ENCODE results near the gene GAB1. TPM values are rescaled to one million over a fixed set of nuclear protein-coding genes. Genes with fewer than 3 reads are reported as not detected.

Gene GAB1
- total RNA-seq, 3 donors from 2014 or later (not counting 1 experiment from before 2014, with no cell fraction given): 11.5 to 25.4 (median 11.9) TPM

DNA sequence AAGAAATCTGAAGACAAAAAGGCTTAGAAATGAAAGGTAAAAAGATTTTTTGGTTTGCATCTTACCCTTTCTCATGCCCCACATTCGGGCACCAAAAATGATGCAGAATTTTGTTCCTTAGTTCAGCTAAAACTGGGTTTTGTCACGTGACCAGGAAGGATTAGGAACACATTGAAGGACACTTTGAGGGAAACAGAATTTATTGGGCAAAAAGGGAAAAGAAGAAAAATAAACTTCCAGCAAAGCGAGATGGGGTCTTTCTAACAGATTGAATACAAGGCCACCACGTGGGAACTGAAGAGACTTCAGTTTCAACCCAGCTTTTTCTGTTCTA is 95.5 kb downstream of the GAB1 start:
- no peak overlapping the region for H3K27ac Mint-ChIP-seq
- no peaks in the 10 kb centered on the region for H3K27me3 Mint-ChIP-seq (ENCODE audit: low read depth in 2 of 2)
- no peaks in the 10 kb centered on the region for H3K27me3 ChIP-seq (ENCODE audit: control insufficient read depth, insufficient read depth, low read length)
- H3K4me1 Mint-ChIP-seq: no peaks in the 10 kb centered on the region
- no peaks in the 10 kb centered on the region for H3K36me3 ChIP-seq (ENCODE audit: control insufficient read depth, insufficient read depth, low read length)
- no peaks in the 10 kb centered on the region for H3K4me1 ChIP-seq (ENCODE audit: control insufficient read depth, insufficient read depth, low read length)
- DNase-seq: no peak
- 82% methylated on average over 3 of the region's 4 CpGs for WGBS (ENCODE audit: insufficient coverage)
- no peak for ATAC-seq
- H3K4me3 Mint-ChIP-seq: no peak overlapping the region
- no peak overlapping the region for H3K4me3 ChIP-seq (ENCODE audit: low read length)
- H3K9me3 ChIP-seq (ENCODE audit: control insufficient read depth, insufficient read depth, low read length): peaks cover 15% of the 10 kb centered on the region
- peaks cover 32% of the 10 kb centered on the region for H3K36me3 Mint-ChIP-seq
- peaks cover 6 to 8% of the 10 kb centered on the region in 2 donors for H3K9me3 Mint-ChIP-seq
- H3K27ac ChIP-seq (ENCODE audit: low read length): no peak overlapping the region
- TF ChIP-seq CTCF (IDR thresholded peaks at IDR 0.05): no peak
- intact Hi-C loops (cut with micrococcal nuclease): no loop called here

DNA sequence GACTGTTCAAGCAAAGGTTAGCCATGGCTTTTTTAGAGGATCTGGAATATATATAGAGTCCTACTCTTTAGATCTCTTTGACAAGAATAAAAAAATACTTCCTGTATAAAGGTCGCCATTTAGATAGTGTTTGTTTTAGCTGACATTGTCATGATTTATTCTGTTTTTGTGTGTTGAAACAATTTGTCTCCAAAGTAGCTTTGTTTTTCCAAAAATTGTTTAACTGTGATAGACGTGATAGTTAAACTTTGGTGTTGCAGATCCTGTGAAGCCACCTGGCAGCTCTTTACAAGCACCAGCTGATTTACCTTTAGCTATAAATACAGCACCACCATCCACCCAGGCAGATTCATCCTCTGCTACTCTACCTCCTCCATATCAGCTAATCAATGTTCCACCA is 96.6 kb downstream of the GAB1 start:
- no peaks in the 10 kb centered on the region for H3K36me3 ChIP-seq (ENCODE audit: control insufficient read depth, insufficient read depth, low read length)
- H3K4me3 Mint-ChIP-seq: no peak overlapping the region
- TF ChIP-seq CTCF (IDR thresholded peaks at IDR 0.05): no peak
- H3K9me3 ChIP-seq (ENCODE audit: control insufficient read depth, insufficient read depth, low read length): peaks cover 15% of the 10 kb centered on the region
- DNase-seq: no peak
- 89% methylated on average over 2 of the region's 2 CpGs for WGBS (ENCODE audit: insufficient coverage)
- peaks cover 32% of the 10 kb centered on the region for H3K36me3 Mint-ChIP-seq
- ATAC-seq: no peak
- peaks cover 6 to 8% of the 10 kb centered on the region in 2 donors for H3K9me3 Mint-ChIP-seq
- no peak overlapping the region for H3K4me3 ChIP-seq (ENCODE audit: low read length)
- H3K27me3 ChIP-seq (ENCODE audit: control insufficient read depth, insufficient read depth, low read length): no peaks in the 10 kb centered on the region
- H3K4me1 ChIP-seq (ENCODE audit: control insufficient read depth, insufficient read depth, low read length): no peaks in the 10 kb centered on the region
- intact Hi-C loops (cut with micrococcal nuclease): no loop called here
- H3K27me3 Mint-ChIP-seq (ENCODE audit: low read depth in 2 of 2): no peaks in the 10 kb centered on the region
- no peaks in the 10 kb centered on the region for H3K4me1 Mint-ChIP-seq
- no peak overlapping the region for H3K27ac ChIP-seq (ENCODE audit: low read length)
- H3K27ac Mint-ChIP-seq: no peak overlapping the region

DNA sequence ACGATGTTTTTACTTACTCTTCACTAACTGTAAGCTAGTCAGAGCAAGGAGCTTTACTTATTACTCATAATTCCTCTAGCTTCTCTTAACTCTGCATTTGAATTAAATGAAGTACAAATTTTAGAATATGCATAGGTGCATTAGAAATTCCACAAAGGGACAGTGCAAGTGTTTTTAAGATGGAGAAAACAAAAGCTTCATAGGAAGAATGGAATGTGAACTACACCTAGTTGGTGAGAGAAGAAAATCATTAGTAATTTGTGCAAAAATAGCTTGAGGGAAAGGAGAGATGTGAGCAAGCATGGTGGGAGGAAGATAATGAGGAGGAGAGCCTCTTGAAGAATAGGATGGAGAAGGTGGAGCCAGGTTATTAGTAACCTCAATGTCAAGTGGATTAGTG is 99.3 kb downstream of the GAB1 start:
- Histone ChIP-seq H3K4me3 (ENCODE audit: low read length) (no peak overlapping the region), H3K9me3 (ENCODE audit: control insufficient read depth, insufficient read depth, low read length) (peaks cover 8% of the 10 kb centered on the region), H3K27ac (ENCODE audit: low read length) (no peak overlapping the region), H3K4me1 (ENCODE audit: control insufficient read depth, insufficient read depth, low read length) (no peaks in the 10 kb centered on the region), H3K36me3 (ENCODE audit: control insufficient read depth, insufficient read depth, low read length) (no peaks in the 10 kb centered on the region), H3K27me3 (ENCODE audit: control insufficient read depth, insufficient read depth, low read length) (no peaks in the 10 kb centered on the region)
- H3K9me3 Mint-ChIP-seq: peaks cover 4 to 6% of the 10 kb centered on the region in 2 donors
- no peak for DNase-seq
- no peaks in the 10 kb centered on the region for H3K4me1 Mint-ChIP-seq
- H3K36me3 Mint-ChIP-seq: peaks cover 27% of the 10 kb centered on the region
- H3K4me3 Mint-ChIP-seq: no peak overlapping the region
- TF ChIP-seq CTCF (IDR thresholded peaks at IDR 0.05): no peak
- intact Hi-C loops (cut with micrococcal nuclease): no loop called here
- no peaks in the 10 kb centered on the region for H3K27me3 Mint-ChIP-seq (ENCODE audit: low read depth in 2 of 2)
- ATAC-seq: no peak
- H3K27ac Mint-ChIP-seq: no peak overlapping the region
- 83% methylated on average over 1 of the region's 1 CpG for WGBS (ENCODE audit: insufficient coverage)

DNA sequence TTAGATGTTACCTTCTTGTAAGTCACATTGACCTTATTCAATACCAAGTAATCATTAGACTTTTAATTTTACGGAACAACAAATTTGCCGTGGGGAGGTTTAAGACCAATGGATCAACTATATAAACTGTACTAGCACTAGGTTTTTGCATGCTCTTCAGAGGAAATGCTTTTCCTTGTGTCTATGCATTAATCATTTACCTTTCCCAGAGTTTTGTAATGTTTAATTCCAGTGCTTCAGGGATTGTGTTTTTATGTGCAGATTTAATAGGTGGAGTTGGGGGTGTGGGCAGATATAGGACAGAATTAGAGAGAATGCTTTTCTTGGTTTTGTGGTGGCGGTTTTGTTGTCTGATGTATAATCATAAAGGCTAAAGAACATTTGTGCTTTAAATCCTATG is 100.8 kb downstream of the GAB1 start:
- 100% methylated on average over 3 of the region's 3 CpGs for WGBS (ENCODE audit: insufficient coverage)
- Mint-ChIP-seq H3K27me3 (ENCODE audit: low read depth in 2 of 2) (no peaks in the 10 kb centered on the region), H3K4me3 (no peak overlapping the region)

More for the DNA sequence above, 100.8 kb downstream of the GAB1 start:
- H3K36me3 Mint-ChIP-seq: peaks cover 15% of the 10 kb centered on the region
- Histone ChIP-seq H3K27me3 (ENCODE audit: control insufficient read depth, insufficient read depth, low read length) (no peaks in the 10 kb centered on the region), H3K36me3 (ENCODE audit: control insufficient read depth, insufficient read depth, low read length) (no peaks in the 10 kb centered on the region), H3K4me3 (ENCODE audit: low read length) (no peak overlapping the region), H3K9me3 (ENCODE audit: control insufficient read depth, insufficient read depth, low read length) (no peaks in the 10 kb centered on the region), H3K4me1 (ENCODE audit: control insufficient read depth, insufficient read depth, low read length) (no peaks in the 10 kb centered on the region), H3K27ac (ENCODE audit: low read length) (no peak overlapping the region)
- H3K4me1 Mint-ChIP-seq: no peaks in the 10 kb centered on the region
- DNase-seq (no peak), ATAC-seq (no peak)
- intact Hi-C loops (cut with micrococcal nuclease): no loop called here
- TF ChIP-seq CTCF (IDR thresholded peaks at IDR 0.05): no peak
- H3K27ac Mint-ChIP-seq: no peak overlapping the region
- peaks cover 0 to 2% of the 10 kb centered on the region in 2 donors for H3K9me3 Mint-ChIP-seq
